ENCODE data around the gene F2. TPM values are rescaled to one million over a fixed set of nuclear protein-coding genes. Genes with fewer than 3 reads are reported as not detected.
A peak's percentile ranks its signal among the peaks of the same experiment; 100 is the strongest.
"Not testable (repeated sequence)": the region's sequence is repeated elsewhere in the genome, so short reads cannot be mapped to it uniquely, and the experiment has no call there.

Gene F2
- total and polyA plus RNA-seq, 2 donors (not counting 1 experiment from before 2014, with no cell fraction given): not detected

DNA sequence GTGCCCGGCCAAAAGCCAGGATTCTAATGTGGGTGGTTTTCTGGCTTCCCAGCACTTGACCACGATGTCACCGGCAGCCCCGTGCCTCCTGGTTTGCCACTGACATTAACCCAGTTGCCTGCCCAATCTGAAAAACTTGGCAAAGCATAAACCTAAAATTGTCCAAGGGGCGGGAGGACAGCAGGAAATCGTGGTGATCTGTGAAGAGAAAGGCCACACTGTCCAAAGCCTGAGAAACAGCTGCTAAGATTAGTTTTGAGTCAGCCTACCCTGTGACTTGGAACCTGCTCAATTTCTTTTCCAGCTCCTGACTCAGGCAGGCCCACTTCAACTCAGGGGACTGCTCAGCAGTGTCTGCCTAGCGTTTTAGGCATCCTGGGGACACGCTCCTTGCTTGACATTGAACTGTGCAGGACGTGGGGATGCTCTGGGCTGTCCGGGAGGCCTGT lies 8.2 kb upstream of the F2 start:
- no peaks in the 10 kb centered on the region for H4K20me1 ChIP-seq (ENCODE audit: control insufficient read depth, extremely low read depth, insufficient read depth, low read length)
- peak overlapping the region; percentile 79 for H3K27ac ChIP-seq (ENCODE audit: insufficient read depth, low read length)
- H3K79me2 ChIP-seq (ENCODE audit: control insufficient read depth, insufficient read depth, low read length): no peaks in the 10 kb centered on the region
- H2AFZ ChIP-seq (ENCODE audit: low read length): peak overlapping the region; percentile 81
- H3K4me1 ChIP-seq (ENCODE audit: control insufficient read depth, extremely low read depth, insufficient read depth, low read length): peaks cover 17% of the 10 kb centered on the region
- no peaks in the 10 kb centered on the region for H3K27me3 ChIP-seq (ENCODE audit: control insufficient read depth, insufficient read depth, low read length)
- peak; percentile 95 to 97 for DNase-seq (ENCODE audit: low read depth in 2 of 2)
- H3K4me2 ChIP-seq (ENCODE audit: extremely low read depth, insufficient read depth, low read length): peak overlapping the region; percentile 11
- TF ChIP-seq, protein P1, sequence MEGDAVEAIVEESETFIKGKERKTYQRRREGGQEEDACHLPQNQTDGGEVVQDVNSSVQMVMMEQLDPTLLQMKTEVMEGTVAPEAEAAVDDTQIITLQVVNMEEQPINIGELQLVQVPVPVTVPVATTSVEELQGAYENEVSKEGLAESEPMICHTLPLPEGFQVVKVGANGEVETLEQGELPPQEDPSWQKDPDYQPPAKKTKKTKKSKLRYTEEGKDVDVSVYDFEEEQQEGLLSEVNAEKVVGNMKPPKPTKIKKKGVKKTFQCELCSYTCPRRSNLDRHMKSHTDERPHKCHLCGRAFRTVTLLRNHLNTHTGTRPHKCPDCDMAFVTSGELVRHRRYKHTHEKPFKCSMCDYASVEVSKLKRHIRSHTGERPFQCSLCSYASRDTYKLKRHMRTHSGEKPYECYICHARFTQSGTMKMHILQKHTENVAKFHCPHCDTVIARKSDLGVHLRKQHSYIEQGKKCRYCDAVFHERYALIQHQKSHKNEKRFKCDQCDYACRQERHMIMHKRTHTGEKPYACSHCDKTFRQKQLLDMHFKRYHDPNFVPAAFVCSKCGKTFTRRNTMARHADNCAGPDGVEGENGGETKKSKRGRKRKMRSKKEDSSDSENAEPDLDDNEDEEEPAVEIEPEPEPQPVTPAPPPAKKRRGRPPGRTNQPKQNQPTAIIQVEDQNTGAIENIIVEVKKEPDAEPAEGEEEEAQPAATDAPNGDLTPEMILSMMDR (conservative IDR thresholded peaks at IDR 0.05 in 1 of 2, IDR thresholded peaks at IDR 0.05 in 1 of 2; ENCODE audit: low read depth in 1 of 2, low read length in 2 of 2): no peak
- no peak for TF ChIP-seq EZH2 (IDR thresholded peaks at IDR 0.05; ENCODE audit: low read length, missing control alignments)
- no peak overlapping the region for H3K4me3 ChIP-seq (replicated peaks in 1 of 4; ENCODE audit: control extremely low read depth in 1 of 4, insufficient read depth in 1 of 4, low read depth in 3 of 4, low read length in 4 of 4)
- H3K36me3 ChIP-seq (ENCODE audit: control insufficient read depth, insufficient read depth, low read length): peaks cover 3% of the 10 kb centered on the region
- H3K9ac ChIP-seq (ENCODE audit: insufficient read depth, low read length): peak overlapping the region; percentile 23
- H3K9me3 ChIP-seq (ENCODE audit: control insufficient read depth, insufficient read depth, low read depth, low read length): no peaks in the 10 kb centered on the region

DNA sequence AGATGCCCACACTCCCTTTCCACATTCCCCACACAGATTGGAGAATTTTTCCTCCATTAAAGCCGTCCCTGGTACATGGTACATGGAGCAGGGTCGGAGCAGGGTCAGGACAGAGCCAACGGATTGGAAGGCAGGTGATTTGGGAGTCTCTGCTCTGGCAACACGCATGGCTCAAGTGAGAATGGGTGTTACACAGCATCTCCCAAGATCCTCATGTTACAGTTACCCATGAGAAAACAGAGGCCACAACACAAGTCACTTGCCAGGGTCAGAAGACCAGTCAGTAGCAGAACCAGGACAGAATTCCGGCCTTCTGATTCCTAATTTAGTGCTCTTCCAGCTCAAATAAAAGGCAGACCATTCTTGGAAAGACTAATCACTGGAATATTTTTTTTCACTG lies 7.7 kb upstream of the F2 start:
- no peak for TF ChIP-seq EZH2 (IDR thresholded peaks at IDR 0.05; ENCODE audit: low read length, missing control alignments)
- TF ChIP-seq, protein P1 (conservative IDR thresholded peaks at IDR 0.05 in 1 of 2, IDR thresholded peaks at IDR 0.05 in 1 of 2; ENCODE audit: low read depth in 1 of 2, low read length in 2 of 2): no peak
- peak overlapping the region; percentile 11 for H3K4me2 ChIP-seq (ENCODE audit: extremely low read depth, insufficient read depth, low read length)
- peak; percentile 38 to 45 for DNase-seq (ENCODE audit: low read depth in 2 of 2)
- peak overlapping the region; percentile 79 for H3K27ac ChIP-seq (ENCODE audit: insufficient read depth, low read length)
- H4K20me1 ChIP-seq (ENCODE audit: control insufficient read depth, extremely low read depth, insufficient read depth, low read length): no peaks in the 10 kb centered on the region
- peak overlapping the region; percentile 81 for H2AFZ ChIP-seq (ENCODE audit: low read length)
- H3K9me3 ChIP-seq (ENCODE audit: control insufficient read depth, insufficient read depth, low read depth, low read length): no peaks in the 10 kb centered on the region
- no peaks in the 10 kb centered on the region for H3K79me2 ChIP-seq (ENCODE audit: control insufficient read depth, insufficient read depth, low read length)
- peaks cover 17% of the 10 kb centered on the region for H3K4me1 ChIP-seq (ENCODE audit: control insufficient read depth, extremely low read depth, insufficient read depth, low read length)
- peaks cover 3% of the 10 kb centered on the region for H3K36me3 ChIP-seq (ENCODE audit: control insufficient read depth, insufficient read depth, low read length)
- H3K9ac ChIP-seq (ENCODE audit: insufficient read depth, low read length): peak overlapping the region; percentile 53
- H3K4me3 ChIP-seq (replicated peaks in 1 of 4; ENCODE audit: control extremely low read depth in 1 of 4, insufficient read depth in 1 of 4, low read depth in 3 of 4, low read length in 4 of 4): no peak overlapping the region
- H3K27me3 ChIP-seq (ENCODE audit: control insufficient read depth, insufficient read depth, low read length): no peaks in the 10 kb centered on the region

DNA sequence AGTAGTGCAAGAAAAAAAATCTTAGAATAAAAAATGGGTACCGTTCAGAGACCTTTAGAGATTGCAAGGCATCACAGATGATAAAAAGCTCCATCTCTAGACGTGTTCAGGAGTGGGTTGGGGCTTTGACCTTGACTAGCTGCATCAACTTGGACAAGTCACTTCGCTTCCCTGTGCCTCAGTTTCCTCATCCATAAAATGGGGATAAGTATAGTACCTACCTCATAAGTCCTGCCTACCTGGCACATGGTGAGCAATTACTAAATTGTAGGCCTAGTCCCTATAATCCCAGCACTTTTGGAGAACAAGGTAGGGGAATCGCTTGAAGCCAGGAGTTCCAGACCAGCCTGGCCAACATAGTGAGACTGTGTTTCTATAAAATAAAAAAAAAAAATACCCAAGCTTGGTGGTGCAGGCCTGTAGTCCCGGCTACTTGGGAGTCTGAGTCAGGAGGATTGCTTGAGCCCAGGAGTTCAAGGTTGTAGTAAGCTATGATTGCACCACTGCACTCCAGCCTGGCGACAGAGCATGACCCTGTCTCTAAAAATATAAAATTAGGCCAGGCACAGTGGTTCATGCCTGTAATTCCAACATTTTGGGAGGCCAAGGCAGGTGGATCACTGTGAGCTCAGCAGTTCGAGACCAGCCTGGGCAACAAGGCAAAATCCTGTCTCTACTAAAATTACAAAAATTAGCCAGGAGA lies 6.0 kb upstream of the F2 start:
- no peak overlapping the region for H3K9ac ChIP-seq (ENCODE audit: insufficient read depth, low read length)
- H2AFZ ChIP-seq (ENCODE audit: low read length): no peak overlapping the region
- no peak for DNase-seq (ENCODE audit: low read depth in 2 of 2)
- peaks cover 17% of the 10 kb centered on the region for H3K4me1 ChIP-seq (ENCODE audit: control insufficient read depth, extremely low read depth, insufficient read depth, low read length)
- H3K4me3 ChIP-seq (replicated peaks in 1 of 4; ENCODE audit: control extremely low read depth in 1 of 4, insufficient read depth in 1 of 4, low read depth in 3 of 4, low read length in 4 of 4): no peak overlapping the region
- H3K79me2 ChIP-seq (ENCODE audit: control insufficient read depth, insufficient read depth, low read length): no peaks in the 10 kb centered on the region
- no peak for TF ChIP-seq EZH2 (IDR thresholded peaks at IDR 0.05; ENCODE audit: low read length, missing control alignments)
- TF ChIP-seq, protein P1 (conservative IDR thresholded peaks at IDR 0.05 in 1 of 2, IDR thresholded peaks at IDR 0.05 in 1 of 2; ENCODE audit: low read depth in 1 of 2, low read length in 2 of 2): no peak
- H4K20me1 ChIP-seq (ENCODE audit: control insufficient read depth, extremely low read depth, insufficient read depth, low read length): no peaks in the 10 kb centered on the region
- H3K36me3 ChIP-seq (ENCODE audit: control insufficient read depth, insufficient read depth, low read length): no peaks in the 10 kb centered on the region
- no peak overlapping the region for H3K4me2 ChIP-seq (ENCODE audit: extremely low read depth, insufficient read depth, low read length)
- no peak overlapping the region for H3K27ac ChIP-seq (ENCODE audit: insufficient read depth, low read length)
- no peaks in the 10 kb centered on the region for H3K27me3 ChIP-seq (ENCODE audit: control insufficient read depth, insufficient read depth, low read length)
- H3K9me3 ChIP-seq (ENCODE audit: control insufficient read depth, insufficient read depth, low read depth, low read length): no peaks in the 10 kb centered on the region

DNA sequence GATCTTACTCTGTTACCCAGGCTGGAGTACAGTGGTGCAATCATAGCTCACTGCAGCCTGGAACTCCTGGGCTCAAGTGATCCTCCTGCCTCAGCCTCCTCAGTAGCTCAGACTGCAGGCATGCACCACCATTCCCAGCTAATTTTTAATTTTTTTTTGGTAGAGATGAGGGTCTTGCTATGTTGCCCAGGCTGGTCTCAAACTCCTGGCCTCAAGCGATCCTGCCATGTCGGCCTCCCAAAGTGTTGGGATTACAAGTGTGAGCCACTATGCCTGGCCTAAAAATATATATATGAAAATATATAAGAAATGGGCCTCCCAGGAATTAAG lies 1.2 kb upstream of the F2 start:
- H2AFZ ChIP-seq (ENCODE audit: low read length); H4K20me1 ChIP-seq (ENCODE audit: control insufficient read depth, extremely low read depth, insufficient read depth, low read length); H3K4me3 ChIP-seq (replicated peaks in 1 of 4; ENCODE audit: control extremely low read depth in 1 of 4, insufficient read depth in 1 of 4, low read depth in 3 of 4, low read length in 4 of 4); DNase-seq (ENCODE audit: low read depth in 2 of 2); H3K36me3 ChIP-seq (ENCODE audit: control insufficient read depth, insufficient read depth, low read length); H3K27me3 ChIP-seq (ENCODE audit: control insufficient read depth, insufficient read depth, low read length); H3K27ac ChIP-seq (ENCODE audit: insufficient read depth, low read length); H3K4me1 ChIP-seq (ENCODE audit: control insufficient read depth, extremely low read depth, insufficient read depth, low read length); H3K9me3 ChIP-seq (ENCODE audit: control insufficient read depth, insufficient read depth, low read depth, low read length); H3K4me2 ChIP-seq (ENCODE audit: extremely low read depth, insufficient read depth, low read length); H3K79me2 ChIP-seq (ENCODE audit: control insufficient read depth, insufficient read depth, low read length); H3K9ac ChIP-seq (ENCODE audit: insufficient read depth, low read length): not testable (repeated sequence)

Measured in fibroblast of lung (primary cell).